Endothelial cell of umbilical vein (primary cell): ENCODE measurements around the gene FAM110C. TPM values are rescaled to one million over a fixed set of nuclear protein-coding genes. Genes with fewer than 3 reads are reported as not detected.

ENCODE experiments used
- BruUV-seq: library from RNA; stranded (reverse); fragments of 400-500 nt; replicated peaks from 2 replicates; lab custom pipeline; 2021; lab: Mats Ljungman, UMichigan
- CTCF ChIA-PET: fragments of 300-600, 350-600 bp; sonication (Branson Sonifier 250); formaldehyde crosslinking; loops from one replicate; lab custom pipeline; 2021; ENCODE audit warnings: antibody characterized with exemption, inconsistent platforms; lab: Charles Lee
- POLR2A ChIA-PET: fragments of 300-600, 350-600 bp; sonication (Branson Sonifier 250); formaldehyde crosslinking; loops from one replicate; lab custom pipeline; 2021; ENCODE audit warnings: antibody characterized with exemption, inconsistent platforms; lab: Charles Lee
- DNase-seq: peaks from one replicate; pipeline ENCODE4 v3.0.0-alpha.2; 2011; ENCODE audit warnings: low read depth, low spot score
- FAIRE-seq: peaks from 2 replicates; lab custom pipeline; 2011; peaks lifted over from hg19 to GRCh38; lab: Jason Lieb, UNC
- H2AFZ ChIP-seq: 2 replicates; pipeline ENCODE4 v1.6.0; 2012; ENCODE audit warnings: low read depth, low read length, control low read depth, inconsistent platforms
- H3K27ac ChIP-seq: 2 replicates; pipeline ENCODE4 v1.5.1; 2011; ENCODE audit warnings: low read depth, mild to moderate bottlenecking, control low read depth, low read length, moderate library complexity; ENCODE audit not compliant: insufficient read depth
- H3K27me3 ChIP-seq, 2 experiments: 2 replicates each; pipeline versions ENCODE4 v1.6.0 to v1.6.1; 2011; ENCODE audit warnings: low read length in 2 of 2, mixed read lengths in 1 of 2; ENCODE audit not compliant: control insufficient read depth in 2 of 2, insufficient read depth in 2 of 2
- H3K36me3 ChIP-seq, 2 experiments: 2 replicates in 1 of 2; 3 replicates in 1 of 2; pipeline ENCODE4 v1.5.1; 2011; ENCODE audit warnings: low read length in 2 of 2, mild to moderate bottlenecking in 1 of 2, moderate library complexity in 1 of 2; ENCODE audit not compliant: control insufficient read depth in 2 of 2, insufficient read depth in 2 of 2; ENCODE audit errors: extremely low read depth in 1 of 2
- H3K4me1 ChIP-seq: 3 replicates; pipeline ENCODE4 v1.5.1; 2011; ENCODE audit warnings: mild to moderate bottlenecking, low read length; ENCODE audit not compliant: control insufficient read depth, insufficient read depth; ENCODE audit errors: extremely low read depth
- H3K4me2 ChIP-seq: 2 replicates; pipeline ENCODE4 v1.6.1; 2011; ENCODE audit warnings: low read length, control low read depth, mixed read lengths; ENCODE audit not compliant: insufficient read depth
- H3K4me3 ChIP-seq, 3 experiments: fragments of 200-600 bp in 1 of 3; sonication (generic), shearing (Covaris generic) in 1 of 3; replicated peaks in 1 of 3; 2 replicates each; pipeline ENCODE4 v1.5.1; 2011 to 2016; ENCODE audit warnings: control low read depth in 3 of 3, low read length in 3 of 3, mild to moderate bottlenecking in 2 of 3, inconsistent platforms in 1 of 3, low read depth in 1 of 3, moderate library complexity in 1 of 3; ENCODE audit not compliant: insufficient read depth in 1 of 3
- H3K79me2 ChIP-seq: 2 replicates; pipeline ENCODE4 v1.6.0; 2012; ENCODE audit warnings: low read length, inconsistent platforms; ENCODE audit not compliant: control insufficient read depth, insufficient read depth
- H3K9ac ChIP-seq: replicated peaks from 2 replicates; pipeline ENCODE3; 2011; ENCODE audit warnings: low read length, control low read depth; ENCODE audit not compliant: insufficient read depth; ENCODE audit errors: extremely low read depth
- H3K9me1 ChIP-seq: replicated peaks from 3 replicates; pipeline ENCODE4 v1.6.0; 2011; ENCODE audit warnings: mild to moderate bottlenecking, low read length; ENCODE audit not compliant: control insufficient read depth, insufficient read depth; ENCODE audit errors: extremely low read depth
- H3K9me3 ChIP-seq: replicated peaks from 2 replicates; pipeline ENCODE4 v1.5.1; 2012; ENCODE audit warnings: low read length, inconsistent platforms; ENCODE audit not compliant: control insufficient read depth, insufficient read depth
- H4K20me1 ChIP-seq: replicated peaks from 2 replicates; pipeline ENCODE3; 2011; ENCODE audit warnings: mild to moderate bottlenecking, low read length; ENCODE audit not compliant: control insufficient read depth, insufficient read depth; ENCODE audit errors: extremely low read depth
- EZH2 ChIP-seq: IDR thresholded peaks from 2 replicates; pipeline ENCODE4 v1.6.1; 2012; ENCODE audit warnings: borderline replicate concordance, low read depth, mild to moderate bottlenecking, moderate library complexity, low read length, inconsistent platforms; ENCODE audit not compliant: severe bottlenecking
- FOS ChIP-seq: IDR thresholded peaks from 2 replicates; pipeline ENCODE4 v1.6.1; 2011; ENCODE audit warnings: mild to moderate bottlenecking, low read length, moderate library complexity, borderline replicate concordance; ENCODE audit not compliant: insufficient read depth
- GATA2 ChIP-seq: IDR thresholded peaks from 2 replicates; pipeline ENCODE4 v1.7.0; 2011; ENCODE audit warnings: low read depth, mild to moderate bottlenecking, moderate library complexity, mixed read lengths, low read length; ENCODE audit not compliant: insufficient read length, insufficient read depth
- JUN ChIP-seq: IDR thresholded peaks from 2 replicates; pipeline ENCODE4 v1.6.1; 2011; ENCODE audit warnings: borderline replicate concordance, low read depth; ENCODE audit not compliant: insufficient read length, insufficient read depth
- MYC ChIP-seq: IDR thresholded peaks from one replicate; pipeline ENCODE4 v1.6.1; 2011; ENCODE audit warnings: mild to moderate bottlenecking, low read depth, low read length
- POLR2A ChIP-seq: IDR thresholded peaks from 2 replicates; pipeline ENCODE4 v1.6.1; 2012; ENCODE audit warnings: low read depth, mild to moderate bottlenecking, control low read depth, low read length
- POLR2AphosphoS5 ChIP-seq: IDR thresholded peaks from 2 replicates; pipeline ENCODE4 v1.6.1; 2012; ENCODE audit warnings: low read depth, mild to moderate bottlenecking, control low read depth, low read length, moderate library complexity; ENCODE audit not compliant: insufficient read depth
- dilution Hi-C: fragments of 300-500 bp; cut with MboI; formaldehyde crosslinking; loops from one replicate; pipeline ENCODE4 v1.15.0; 2019; ENCODE audit warnings: low sequenced_read_pairs; ENCODE audit not compliant: extremely low pct_ligation_motif_present
- intact Hi-C: fragments of 100-400 bp; cut with micrococcal nuclease; formaldehyde crosslinking; loops from one replicate; pipeline ENCODE4 v1.10.0; 2022
- polyA plus RNA-seq, 4 experiments: library from polyadenylated mRNA; depleted of rRNA in 3 of 4; stranded (reverse) in 3 of 4; unstranded in 1 of 4; fragments of >200 nt; gene quantifications; 2 replicates each; pipeline versions ENCODE4 v1.2.1 to v1.2.3, GENCODE V29; 2011 to 2012; ENCODE audit warnings: missing spikeins in 1 of 4
- total RNA-seq: library from RNA; stranded (reverse); gene quantifications from 2 replicates; pipeline ENCODE4 v1.2.3, GENCODE V29; 2021
- TF ChIP-seq, protein P1 (sequence below): IDR thresholded peaks from 2 replicates; pipeline ENCODE4 v1.6.1; 2011; ENCODE audit not compliant: insufficient read depth, insufficient read length
- TF ChIP-seq, protein P2 (sequence below), 2 donors: IDR thresholded peaks; 1 replicate in 1 of 2; 2 replicates in 1 of 2; pipeline ENCODE4 v1.5.1; 2011; ENCODE audit warnings: low read length in 2 of 2, mild to moderate bottlenecking in 2 of 2, moderate library complexity in 2 of 2, control low read depth in 1 of 2, inconsistent platforms in 1 of 2, low read depth in 1 of 2; ENCODE audit not compliant: insufficient read depth in 1 of 2; ENCODE audit errors: extremely low read depth in 1 of 2

FAM110C gene
- total and polyA plus RNA-seq, 2 donors (not counting 3 experiments of a cell fraction or from before 2014, with no cell fraction given), result not detected

DNA sequence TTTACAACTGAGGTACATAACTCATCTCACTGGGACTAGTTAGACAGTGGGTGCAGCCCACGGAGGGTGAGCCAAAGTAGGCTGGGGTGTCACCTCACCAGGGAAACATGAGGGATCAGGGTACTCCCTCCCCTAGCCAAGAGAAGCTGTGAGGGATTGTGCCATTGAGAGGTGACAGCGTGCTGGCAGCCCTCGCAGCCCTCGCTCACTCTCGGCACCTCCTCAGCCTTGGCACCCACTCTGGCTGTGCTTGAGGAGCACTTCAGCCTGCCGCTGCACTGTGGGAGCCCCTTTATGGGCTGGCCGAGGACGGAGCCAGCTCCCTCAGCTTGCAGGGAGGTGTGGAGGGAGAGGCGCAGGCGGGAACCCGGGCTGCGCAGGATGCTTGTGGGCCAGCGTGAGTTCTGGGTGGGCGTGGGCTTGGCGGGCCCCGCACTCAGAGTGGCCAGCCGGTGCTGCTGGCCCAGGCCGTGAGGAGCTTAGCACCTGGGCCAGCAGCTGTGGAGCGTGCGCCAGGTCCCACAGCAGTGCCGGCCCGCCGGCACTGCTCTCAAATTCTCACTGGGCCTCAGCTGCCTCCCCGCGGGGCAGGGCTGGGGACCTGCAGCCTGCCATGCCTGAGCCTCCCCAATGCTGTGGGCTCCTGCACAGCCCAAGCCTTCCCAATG, 44.5 kb upstream of the FAM110C start:
- DNase-seq, result no peak
- FAIRE-seq, result no peak
- intact Hi-C loops, result no loop called here
- Histone ChIP-seq H3K27me3 (no peaks in the 10 kb centered on the region), H3K4me3 (no peak overlapping the region), H3K4me2 (no peak overlapping the region), H3K27ac (no peak overlapping the region), H3K9me1 (no peaks in the 10 kb centered on the region), H4K20me1 (no peaks in the 10 kb centered on the region), H3K36me3 (no peaks in the 10 kb centered on the region), H3K79me2 (no peaks in the 10 kb centered on the region), H3K9me3 (peaks cover 1% of the 10 kb centered on the region), H2AFZ (no peak overlapping the region), H3K4me1 (no peaks in the 10 kb centered on the region), H3K9ac (no peak overlapping the region)
- dilution Hi-C loops, result no loop called here
- ChIA-PET CTCF (no interaction called here), POLR2A (no interaction called here)
- TF ChIP-seq EZH2, result no peak
- TF ChIP-seq POLR2A, result no peak
- TF ChIP-seq FOS, result no peak
- TF ChIP-seq, protein P1, sequence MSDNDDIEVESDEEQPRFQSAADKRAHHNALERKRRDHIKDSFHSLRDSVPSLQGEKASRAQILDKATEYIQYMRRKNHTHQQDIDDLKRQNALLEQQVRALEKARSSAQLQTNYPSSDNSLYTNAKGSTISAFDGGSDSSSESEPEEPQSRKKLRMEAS, result no peak
- TF ChIP-seq GATA2, result no peak
- no peak for TF ChIP-seq POLR2AphosphoS5
- no TSS peak for BruUV-seq

DNA sequence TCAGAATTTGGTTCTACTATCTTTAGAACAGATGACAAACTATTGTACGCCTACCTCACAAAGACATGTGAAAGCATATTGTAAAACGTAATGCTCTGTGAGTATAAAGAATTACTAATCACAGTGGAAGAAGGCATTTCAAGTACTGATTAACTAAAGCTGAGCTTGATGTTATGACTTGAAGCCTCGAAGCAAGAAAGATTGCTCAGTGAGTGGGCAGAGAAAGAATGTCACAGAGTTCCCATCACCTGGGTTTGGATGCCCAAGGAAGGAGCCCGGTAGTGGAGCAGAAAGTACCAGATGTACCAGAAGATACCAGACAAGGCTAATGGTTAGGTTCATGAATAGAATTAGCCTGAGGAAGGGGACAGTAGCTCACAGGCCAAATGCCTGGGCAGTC, 39.5 kb upstream of the FAM110C start:
- Histone ChIP-seq H3K9ac (no peak overlapping the region), H3K27me3 (no peaks in the 10 kb centered on the region), H3K4me1 (no peaks in the 10 kb centered on the region), H3K4me3 (no peak overlapping the region), H4K20me1 (no peaks in the 10 kb centered on the region), H3K36me3 (no peaks in the 10 kb centered on the region), H3K9me1 (no peaks in the 10 kb centered on the region), H2AFZ (no peak overlapping the region), H3K9me3 (no peaks in the 10 kb centered on the region), H3K4me2 (no peak overlapping the region), H3K27ac (no peak overlapping the region), H3K79me2 (no peaks in the 10 kb centered on the region)
- no TSS peak for BruUV-seq
- intact Hi-C loops (no loop called here), dilution Hi-C loops (no loop called here)
- ChIA-PET CTCF (no interaction called here), POLR2A (no interaction called here)
- FAIRE-seq (no peak), DNase-seq (no peak)
- TF ChIP-seq, protein P2, sequence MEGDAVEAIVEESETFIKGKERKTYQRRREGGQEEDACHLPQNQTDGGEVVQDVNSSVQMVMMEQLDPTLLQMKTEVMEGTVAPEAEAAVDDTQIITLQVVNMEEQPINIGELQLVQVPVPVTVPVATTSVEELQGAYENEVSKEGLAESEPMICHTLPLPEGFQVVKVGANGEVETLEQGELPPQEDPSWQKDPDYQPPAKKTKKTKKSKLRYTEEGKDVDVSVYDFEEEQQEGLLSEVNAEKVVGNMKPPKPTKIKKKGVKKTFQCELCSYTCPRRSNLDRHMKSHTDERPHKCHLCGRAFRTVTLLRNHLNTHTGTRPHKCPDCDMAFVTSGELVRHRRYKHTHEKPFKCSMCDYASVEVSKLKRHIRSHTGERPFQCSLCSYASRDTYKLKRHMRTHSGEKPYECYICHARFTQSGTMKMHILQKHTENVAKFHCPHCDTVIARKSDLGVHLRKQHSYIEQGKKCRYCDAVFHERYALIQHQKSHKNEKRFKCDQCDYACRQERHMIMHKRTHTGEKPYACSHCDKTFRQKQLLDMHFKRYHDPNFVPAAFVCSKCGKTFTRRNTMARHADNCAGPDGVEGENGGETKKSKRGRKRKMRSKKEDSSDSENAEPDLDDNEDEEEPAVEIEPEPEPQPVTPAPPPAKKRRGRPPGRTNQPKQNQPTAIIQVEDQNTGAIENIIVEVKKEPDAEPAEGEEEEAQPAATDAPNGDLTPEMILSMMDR (IDR thresholded peaks at IDR 0.05; ENCODE audit: extremely low read depth in 1 of 2, insufficient read depth in 1 of 2, low read depth in 1 of 2, low read length in 2 of 2), result no peak
- TF ChIP-seq, protein P1, result no peak
- TF ChIP-seq GATA2, result no peak
- TF ChIP-seq FOS, result no peak
- no peak for TF ChIP-seq POLR2A
- TF ChIP-seq EZH2, result no peak
- no peak for TF ChIP-seq JUN
- no peak for TF ChIP-seq MYC
- TF ChIP-seq POLR2AphosphoS5, result no peak
